ENCODE measurements around the gene PES1. TPM values are rescaled to one million over a fixed set of nuclear protein-coding genes. Genes with fewer than 3 reads are reported as not detected.

PES1 gene
- total and polyA plus RNA-seq, 12 donors: 16.3 to 51.7 (median 25.6) TPM

DNA sequence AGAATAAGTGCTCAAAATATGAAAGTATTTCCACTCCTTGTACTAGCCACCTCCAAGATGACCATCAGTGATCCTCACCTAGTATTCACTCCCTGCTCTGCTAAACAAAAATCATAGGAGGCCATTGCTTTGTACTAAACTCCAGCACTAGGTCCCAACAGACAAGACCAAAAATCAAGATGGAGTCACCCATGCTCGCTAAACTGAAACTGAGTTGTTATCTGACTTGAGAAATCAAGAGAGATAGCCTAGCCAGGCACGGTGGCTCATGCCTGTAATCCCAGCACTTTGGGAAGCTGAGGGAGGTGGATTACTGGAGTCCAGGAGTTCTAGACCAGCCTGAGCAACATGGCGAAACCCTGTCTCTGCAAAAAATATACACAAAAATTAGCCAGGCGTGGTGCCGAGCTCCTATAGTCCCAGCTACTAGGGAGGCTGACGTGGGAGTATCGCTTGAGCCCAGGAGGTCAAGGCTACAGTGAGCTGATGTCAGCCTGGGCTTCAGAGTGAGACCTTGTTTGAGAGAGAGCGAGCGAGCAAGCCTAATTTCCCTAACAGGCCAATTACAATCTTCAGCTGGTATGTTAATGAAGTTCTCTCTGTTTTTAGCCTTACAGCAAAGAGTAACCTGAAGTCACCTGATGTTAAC is 54.5 kb downstream of the PES1 start:
- ATAC-seq (no peak), DNase-seq (no peak)
- no peak overlapping the region for H3K27ac ChIP-seq
- peaks cover 0 to 25% (median 19%) of the 10 kb centered on the region in 7 donors for H3K27me3 ChIP-seq
- TF ChIP-seq, protein P1, sequence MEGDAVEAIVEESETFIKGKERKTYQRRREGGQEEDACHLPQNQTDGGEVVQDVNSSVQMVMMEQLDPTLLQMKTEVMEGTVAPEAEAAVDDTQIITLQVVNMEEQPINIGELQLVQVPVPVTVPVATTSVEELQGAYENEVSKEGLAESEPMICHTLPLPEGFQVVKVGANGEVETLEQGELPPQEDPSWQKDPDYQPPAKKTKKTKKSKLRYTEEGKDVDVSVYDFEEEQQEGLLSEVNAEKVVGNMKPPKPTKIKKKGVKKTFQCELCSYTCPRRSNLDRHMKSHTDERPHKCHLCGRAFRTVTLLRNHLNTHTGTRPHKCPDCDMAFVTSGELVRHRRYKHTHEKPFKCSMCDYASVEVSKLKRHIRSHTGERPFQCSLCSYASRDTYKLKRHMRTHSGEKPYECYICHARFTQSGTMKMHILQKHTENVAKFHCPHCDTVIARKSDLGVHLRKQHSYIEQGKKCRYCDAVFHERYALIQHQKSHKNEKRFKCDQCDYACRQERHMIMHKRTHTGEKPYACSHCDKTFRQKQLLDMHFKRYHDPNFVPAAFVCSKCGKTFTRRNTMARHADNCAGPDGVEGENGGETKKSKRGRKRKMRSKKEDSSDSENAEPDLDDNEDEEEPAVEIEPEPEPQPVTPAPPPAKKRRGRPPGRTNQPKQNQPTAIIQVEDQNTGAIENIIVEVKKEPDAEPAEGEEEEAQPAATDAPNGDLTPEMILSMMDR (IDR thresholded peaks at IDR 0.05): no peak
- WGBS, 2 donors: 66 to 73% methylated on average over 9 of the region's 9 CpGs
- H3K4me1 ChIP-seq: peaks cover 0 to 6% (median 5%) of the 10 kb centered on the region in 9 donors
- no peaks in the 10 kb centered on the region for H3K36me3 ChIP-seq
- intact Hi-C loops (cut with DNase I): no loop called here
- no peak overlapping the region for H3K4me3 ChIP-seq
- no peaks in the 10 kb centered on the region for H3K9me3 ChIP-seq

DNA sequence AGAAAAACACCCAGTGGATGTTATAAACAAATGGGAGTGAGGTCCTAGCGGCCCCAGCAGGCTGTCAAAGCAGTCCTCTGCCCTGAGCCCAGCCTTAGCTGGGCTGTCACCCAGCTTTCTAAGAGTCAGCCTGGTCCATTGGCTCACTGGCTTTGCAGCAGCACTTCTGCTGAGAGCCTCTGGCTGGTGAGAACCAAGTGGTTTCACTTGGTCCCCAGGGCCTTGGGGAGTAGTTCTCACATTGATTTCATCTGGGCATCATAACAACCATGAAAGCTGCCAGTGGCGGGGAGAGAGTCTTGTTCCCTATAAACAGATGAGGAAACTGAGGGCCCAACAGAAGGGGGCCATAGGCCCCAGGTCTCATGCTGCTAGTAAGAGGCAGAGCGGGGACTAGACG is 56.5 kb downstream of the PES1 start:
- WGBS, 2 donors: 89 to 93% methylated on average over 4 of the region's 4 CpGs
- no peak for DNase-seq
- no peak overlapping the region for H3K4me3 ChIP-seq

DNA sequence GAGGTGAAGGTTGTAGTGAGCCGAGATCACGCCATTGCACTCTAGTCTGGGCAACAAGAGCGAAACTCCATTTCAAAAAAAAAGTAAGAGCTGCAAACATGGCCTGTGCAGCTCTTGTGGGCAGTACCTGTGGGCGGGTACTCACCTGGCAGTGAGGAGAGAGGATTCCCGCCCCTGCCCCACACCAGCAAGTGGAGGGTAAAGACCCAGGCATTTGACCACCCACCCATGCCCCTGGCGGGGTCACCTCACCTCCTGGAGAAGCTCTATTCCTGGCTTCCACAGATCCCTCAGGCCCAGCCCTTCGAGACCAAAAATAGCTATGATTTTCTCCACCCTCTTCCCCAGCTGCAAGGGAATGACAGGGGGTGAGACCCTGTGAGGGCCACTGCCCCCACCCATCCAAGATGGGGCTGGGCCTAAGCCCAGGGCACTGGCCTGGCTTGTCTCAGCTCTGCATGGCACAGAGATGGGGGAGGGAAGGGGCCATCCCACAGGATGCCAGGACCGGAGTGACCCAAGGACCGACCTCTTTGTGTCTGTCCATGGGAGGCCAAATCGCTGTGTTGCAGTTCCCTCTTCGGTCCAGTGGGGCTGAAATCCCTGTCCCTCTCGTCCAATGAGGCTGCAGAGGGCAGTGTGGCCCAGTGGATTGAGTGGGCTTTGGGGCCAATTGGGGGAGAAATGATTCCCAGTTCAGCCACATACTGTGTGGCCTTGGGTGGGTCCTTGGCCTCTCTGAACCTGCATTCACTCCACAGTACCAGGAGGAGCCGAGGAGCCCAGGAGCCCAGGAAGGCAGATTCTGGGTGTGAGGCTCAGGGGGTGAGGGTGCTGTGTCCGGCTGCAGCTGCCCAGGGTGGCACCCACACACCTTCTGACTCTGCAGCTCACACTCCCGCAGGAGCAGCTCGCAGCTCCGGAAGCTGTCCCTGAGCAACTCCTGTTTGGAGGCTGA is 59.8 kb downstream of the PES1 start:
- Histone ChIP-seq H3K36me3 (no peaks in the 10 kb centered on the region), H3K4me1 (no peaks in the 10 kb centered on the region), H3K9me3 (no peaks in the 10 kb centered on the region), H3K4me3 (no peak overlapping the region), H3K27ac (no peak overlapping the region), H3K27me3 (no peaks in the 10 kb centered on the region)
- intact Hi-C loops (cut with DNase I): no loop called here
- TF ChIP-seq, protein P1 (IDR thresholded peaks at IDR 0.05): no peak
- no peak for DNase-seq
- 84 to 87% methylated on average over 17 of the region's 17 CpGs for WGBS, 2 donors
- no peak for ATAC-seq

More for the DNA sequence above, 56.5 kb downstream of the PES1 start:
- TF ChIP-seq, protein P1 (IDR thresholded peaks at IDR 0.05): no peak
- no peak for ATAC-seq
- H3K9me3 ChIP-seq: no peaks in the 10 kb centered on the region
- peaks cover 0 to 8% (median 6%) of the 10 kb centered on the region in 7 donors for H3K27me3 ChIP-seq
- intact Hi-C loops (cut with DNase I): no loop called here
- H3K36me3 ChIP-seq: no peaks in the 10 kb centered on the region
- H3K27ac ChIP-seq: no peak overlapping the region
- no peaks in the 10 kb centered on the region for H3K4me1 ChIP-seq

DNA sequence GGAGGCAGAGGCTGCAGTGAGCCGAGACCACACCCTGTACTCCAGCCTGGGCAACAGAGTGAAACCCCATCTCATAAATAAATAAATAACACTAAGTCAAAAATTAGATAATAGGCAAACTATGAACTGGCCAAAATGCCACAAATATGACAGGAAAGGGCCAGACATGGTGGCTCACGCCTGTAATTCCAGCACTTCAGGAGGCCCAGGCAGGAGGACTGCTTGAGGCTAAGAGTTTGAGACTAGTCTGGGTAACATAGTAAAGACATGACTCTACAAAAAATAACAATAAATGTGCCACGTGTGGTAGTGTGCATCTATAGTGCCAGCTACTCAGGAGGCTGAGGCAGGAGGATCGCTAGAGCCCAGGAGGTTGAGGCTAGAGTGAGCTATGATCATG is 65.1 kb downstream of the PES1 start:
- Histone ChIP-seq H3K27ac (no peak overlapping the region), H3K4me1 (no peaks in the 10 kb centered on the region), H3K9me3 (no peaks in the 10 kb centered on the region), H3K36me3 (no peaks in the 10 kb centered on the region), H3K4me3 (no peak overlapping the region), H3K27me3 (peaks cover 0 to 17% (median under 1%) of the 10 kb centered on the region in 7 donors)
- no peak for DNase-seq
- WGBS, 2 donors: 87 to 89% methylated on average over 4 of the region's 4 CpGs
- intact Hi-C loops (cut with DNase I): no loop called here
- TF ChIP-seq, protein P1 (IDR thresholded peaks at IDR 0.05): no peak
- ATAC-seq: no peak

Other genes starting within 250 kb of the PES1 start
- gene SF3A1, start 235.0 kb downstream of the PES1 start, total RNA-seq: 100 to 1,000 TPM in 6 of 10 donors, 10 to 100 TPM in 4; 84.4 to 132 (median 111) TPM
- gene SF3A1, start 235.0 kb downstream of the PES1 start, polyA plus RNA-seq: 10 to 100 TPM; 13.2 to 16.0 TPM
- 1 to 10 TPM in 3 of 10 donors, under 1 TPM in 7; 0.11 to 1.2 (median 0.85) TPM for gene CCDC157, start 234.9 kb downstream of the PES1 start, total RNA-seq
- 1 to 10 TPM in 1 of 2 donors, under 1 TPM in 1; 0.88 to 1.2 TPM for gene CCDC157, start 234.9 kb downstream of the PES1 start, polyA plus RNA-seq
- 10 to 100 TPM in 1 of 10 donors, 1 to 10 TPM in 9; 3.4 to 10.5 (median 6.0) TPM for gene RNF215, start 204.5 kb downstream of the PES1 start, total RNA-seq
- gene RNF215, start 204.5 kb downstream of the PES1 start, polyA plus RNA-seq: 1 to 10 TPM; 4.9 to 7.2 TPM
- gene SEC14L2, start 194.9 kb downstream of the PES1 start, total RNA-seq: 1 to 10 TPM in 2 of 10 donors, under 1 TPM in 8; 0.21 to 3.7 (median 0.78) TPM
- gene SEC14L2, start 194.9 kb downstream of the PES1 start, polyA plus RNA-seq: 1 to 10 TPM in 1 of 2 donors, under 1 TPM in 1; 0.80 to 7.6 TPM
- gene MTFP1, start 166.1 kb downstream of the PES1 start, total RNA-seq: 10 to 100 TPM in 7 of 10 donors, 1 to 10 TPM in 3; 5.9 to 31.0 (median 13.2) TPM
- 100 to 1,000 TPM in 1 of 2 donors, 10 to 100 TPM in 1; 50.8 to 132 TPM for gene MTFP1, start 166.1 kb downstream of the PES1 start, polyA plus RNA-seq
- gene SEC14L3, start 119.9 kb downstream of the PES1 start, total RNA-seq: not detected
- gene SEC14L3, start 119.9 kb downstream of the PES1 start, polyA plus RNA-seq: not detected
- under 1 TPM in 2 of 10 donors, not detected in 8; 0.12 to 0.15 TPM for gene SEC14L4, start 86.2 kb downstream of the PES1 start, total RNA-seq
- not detected for gene SEC14L4, start 86.2 kb downstream of the PES1 start, polyA plus RNA-seq
- gene SEC14L6, start 45.2 kb downstream of the PES1 start, total RNA-seq: under 1 TPM in 5 of 10 donors, not detected in 5; 0.11 to 0.37 (median 0.25) TPM
- not detected for gene SEC14L6, start 45.2 kb downstream of the PES1 start, polyA plus RNA-seq
- under 1 TPM in 2 of 10 donors, not detected in 8; 0.22 to 0.28 TPM for gene GAL3ST1, start 17.2 kb downstream of the PES1 start, total RNA-seq
- under 1 TPM; 0.29 to 0.49 TPM for gene GAL3ST1, start 17.2 kb downstream of the PES1 start, polyA plus RNA-seq
- gene TCN2, start 15.3 kb upstream of the PES1 start, total RNA-seq: 10 to 100 TPM in 9 of 10 donors, 1 to 10 TPM in 1; 8.9 to 46.8 (median 14.8) TPM
- 10 to 100 TPM; 11.7 to 17.4 TPM for gene TCN2, start 15.3 kb upstream of the PES1 start, polyA plus RNA-seq
- gene SLC35E4, start 43.9 kb upstream of the PES1 start, total RNA-seq: 1 to 10 TPM; 1.8 to 6.0 (median 3.1) TPM
- 1 to 10 TPM; 3.3 to 3.8 TPM for gene SLC35E4, start 43.9 kb upstream of the PES1 start, polyA plus RNA-seq
- gene DUSP18, start 76.0 kb upstream of the PES1 start, total RNA-seq: 1 to 10 TPM; 1.5 to 6.3 (median 2.8) TPM
- 1 to 10 TPM; 1.6 to 2.3 TPM for gene DUSP18, start 76.0 kb upstream of the PES1 start, polyA plus RNA-seq
- gene OSBP2, start 103.0 kb upstream of the PES1 start, total RNA-seq: 10 to 100 TPM in 8 of 10 donors, 1 to 10 TPM in 2; 6.7 to 20.1 (median 14.9) TPM
- gene OSBP2, start 103.0 kb upstream of the PES1 start, polyA plus RNA-seq: 1 to 10 TPM in 1 of 2 donors, under 1 TPM in 1; 0.84 to 5.0 TPM